Endothelial cell of umbilical vein (primary cell): ENCODE results near the gene TRIM14. TPM values are rescaled to one million over a fixed set of nuclear protein-coding genes. Genes with fewer than 3 reads are reported as not detected.

Experiments
- BruUV-seq: library from RNA; stranded (reverse); fragments of 400-500 nt; replicated peaks from 2 replicates; lab custom pipeline; 2021; lab: Mats Ljungman, UMichigan
- CTCF ChIA-PET: fragments of 300-600, 350-600 bp; sonication (Branson Sonifier 250); formaldehyde crosslinking; loops from one replicate; lab custom pipeline; 2021; ENCODE audit warnings: antibody characterized with exemption, inconsistent platforms; lab: Charles Lee
- POLR2A ChIA-PET: fragments of 300-600, 350-600 bp; sonication (Branson Sonifier 250); formaldehyde crosslinking; loops from one replicate; lab custom pipeline; 2021; ENCODE audit warnings: antibody characterized with exemption, inconsistent platforms; lab: Charles Lee
- DNase-seq: peaks from one replicate; pipeline ENCODE4 v3.0.0-alpha.2; 2011; ENCODE audit warnings: low read depth, low spot score
- FAIRE-seq: peaks from 2 replicates; lab custom pipeline; 2011; peaks lifted over from hg19 to GRCh38; lab: Jason Lieb, UNC
- H2AFZ ChIP-seq: 2 replicates; pipeline ENCODE4 v1.6.0; 2012; ENCODE audit warnings: low read depth, low read length, control low read depth, inconsistent platforms
- H3K27ac ChIP-seq: 2 replicates; pipeline ENCODE4 v1.5.1; 2011; ENCODE audit warnings: low read depth, mild to moderate bottlenecking, control low read depth, low read length, moderate library complexity; ENCODE audit not compliant: insufficient read depth
- H3K27me3 ChIP-seq, 2 experiments: 2 replicates each; pipeline versions ENCODE4 v1.6.0 to v1.6.1; 2011; ENCODE audit warnings: low read length in 2 of 2, mixed read lengths in 1 of 2; ENCODE audit not compliant: control insufficient read depth in 2 of 2, insufficient read depth in 2 of 2
- H3K36me3 ChIP-seq, 2 experiments: 2 replicates in 1 of 2; 3 replicates in 1 of 2; pipeline ENCODE4 v1.5.1; 2011; ENCODE audit warnings: low read length in 2 of 2, mild to moderate bottlenecking in 1 of 2, moderate library complexity in 1 of 2; ENCODE audit not compliant: control insufficient read depth in 2 of 2, insufficient read depth in 2 of 2; ENCODE audit errors: extremely low read depth in 1 of 2
- H3K4me1 ChIP-seq: 3 replicates; pipeline ENCODE4 v1.5.1; 2011; ENCODE audit warnings: mild to moderate bottlenecking, low read length; ENCODE audit not compliant: control insufficient read depth, insufficient read depth; ENCODE audit errors: extremely low read depth
- H3K4me2 ChIP-seq: 2 replicates; pipeline ENCODE4 v1.6.1; 2011; ENCODE audit warnings: low read length, control low read depth, mixed read lengths; ENCODE audit not compliant: insufficient read depth
- H3K4me3 ChIP-seq, 3 experiments: fragments of 200-600 bp in 1 of 3; sonication (generic), shearing (Covaris generic) in 1 of 3; replicated peaks in 1 of 3; 2 replicates each; pipeline ENCODE4 v1.5.1; 2011 to 2016; ENCODE audit warnings: control low read depth in 3 of 3, low read length in 3 of 3, mild to moderate bottlenecking in 2 of 3, inconsistent platforms in 1 of 3, low read depth in 1 of 3, moderate library complexity in 1 of 3; ENCODE audit not compliant: insufficient read depth in 1 of 3
- H3K79me2 ChIP-seq: 2 replicates; pipeline ENCODE4 v1.6.0; 2012; ENCODE audit warnings: low read length, inconsistent platforms; ENCODE audit not compliant: control insufficient read depth, insufficient read depth
- H3K9ac ChIP-seq: replicated peaks from 2 replicates; pipeline ENCODE3; 2011; ENCODE audit warnings: low read length, control low read depth; ENCODE audit not compliant: insufficient read depth; ENCODE audit errors: extremely low read depth
- H3K9me1 ChIP-seq: replicated peaks from 3 replicates; pipeline ENCODE4 v1.6.0; 2011; ENCODE audit warnings: mild to moderate bottlenecking, low read length; ENCODE audit not compliant: control insufficient read depth, insufficient read depth; ENCODE audit errors: extremely low read depth
- H3K9me3 ChIP-seq: replicated peaks from 2 replicates; pipeline ENCODE4 v1.5.1; 2012; ENCODE audit warnings: low read length, inconsistent platforms; ENCODE audit not compliant: control insufficient read depth, insufficient read depth
- H4K20me1 ChIP-seq: replicated peaks from 2 replicates; pipeline ENCODE3; 2011; ENCODE audit warnings: mild to moderate bottlenecking, low read length; ENCODE audit not compliant: control insufficient read depth, insufficient read depth; ENCODE audit errors: extremely low read depth
- EZH2 ChIP-seq: IDR thresholded peaks from 2 replicates; pipeline ENCODE4 v1.6.1; 2012; ENCODE audit warnings: borderline replicate concordance, low read depth, mild to moderate bottlenecking, moderate library complexity, low read length, inconsistent platforms; ENCODE audit not compliant: severe bottlenecking
- GATA2 ChIP-seq: IDR thresholded peaks from 2 replicates; pipeline ENCODE4 v1.7.0; 2011; ENCODE audit warnings: low read depth, mild to moderate bottlenecking, moderate library complexity, mixed read lengths, low read length; ENCODE audit not compliant: insufficient read length, insufficient read depth
- MYC ChIP-seq: IDR thresholded peaks from one replicate; pipeline ENCODE4 v1.6.1; 2011; ENCODE audit warnings: mild to moderate bottlenecking, low read depth, low read length
- POLR2AphosphoS5 ChIP-seq: IDR thresholded peaks from 2 replicates; pipeline ENCODE4 v1.6.1; 2012; ENCODE audit warnings: low read depth, mild to moderate bottlenecking, control low read depth, low read length, moderate library complexity; ENCODE audit not compliant: insufficient read depth
- dilution Hi-C: fragments of 300-500 bp; cut with MboI; formaldehyde crosslinking; loops from one replicate; pipeline ENCODE4 v1.15.0; 2019; ENCODE audit warnings: low sequenced_read_pairs; ENCODE audit not compliant: extremely low pct_ligation_motif_present
- intact Hi-C: fragments of 100-400 bp; cut with micrococcal nuclease; formaldehyde crosslinking; loops from one replicate; pipeline ENCODE4 v1.10.0; 2022
- polyA plus RNA-seq, 4 experiments: library from polyadenylated mRNA; depleted of rRNA in 3 of 4; stranded (reverse) in 3 of 4; unstranded in 1 of 4; fragments of >200 nt; gene quantifications; 2 replicates each; pipeline versions ENCODE4 v1.2.1 to v1.2.3, GENCODE V29; 2011 to 2012; ENCODE audit warnings: missing spikeins in 1 of 4
- total RNA-seq: library from RNA; stranded (reverse); gene quantifications from 2 replicates; pipeline ENCODE4 v1.2.3, GENCODE V29; 2021
- TF ChIP-seq, protein P1 (sequence below), 2 donors: IDR thresholded peaks; 1 replicate in 1 of 2; 2 replicates in 1 of 2; pipeline ENCODE4 v1.5.1; 2011; ENCODE audit warnings: low read length in 2 of 2, mild to moderate bottlenecking in 2 of 2, moderate library complexity in 2 of 2, control low read depth in 1 of 2, inconsistent platforms in 1 of 2, low read depth in 1 of 2; ENCODE audit not compliant: insufficient read depth in 1 of 2; ENCODE audit errors: extremely low read depth in 1 of 2
- TF ChIP-seq, protein P2 (sequence below): IDR thresholded peaks from 2 replicates; pipeline ENCODE4 v1.6.1; 2011; ENCODE audit not compliant: insufficient read depth, insufficient read length

Gene TRIM14
- total and polyA plus RNA-seq, 2 donors (not counting 3 experiments of a cell fraction or from before 2014, with no cell fraction given), result 4.8 to 10.7 TPM

- no peak for DNase-seq
- H4K20me1 ChIP-seq, result no peaks in the 10 kb centered on the region
- no peak for TF ChIP-seq MYC
- TF ChIP-seq, protein P1, sequence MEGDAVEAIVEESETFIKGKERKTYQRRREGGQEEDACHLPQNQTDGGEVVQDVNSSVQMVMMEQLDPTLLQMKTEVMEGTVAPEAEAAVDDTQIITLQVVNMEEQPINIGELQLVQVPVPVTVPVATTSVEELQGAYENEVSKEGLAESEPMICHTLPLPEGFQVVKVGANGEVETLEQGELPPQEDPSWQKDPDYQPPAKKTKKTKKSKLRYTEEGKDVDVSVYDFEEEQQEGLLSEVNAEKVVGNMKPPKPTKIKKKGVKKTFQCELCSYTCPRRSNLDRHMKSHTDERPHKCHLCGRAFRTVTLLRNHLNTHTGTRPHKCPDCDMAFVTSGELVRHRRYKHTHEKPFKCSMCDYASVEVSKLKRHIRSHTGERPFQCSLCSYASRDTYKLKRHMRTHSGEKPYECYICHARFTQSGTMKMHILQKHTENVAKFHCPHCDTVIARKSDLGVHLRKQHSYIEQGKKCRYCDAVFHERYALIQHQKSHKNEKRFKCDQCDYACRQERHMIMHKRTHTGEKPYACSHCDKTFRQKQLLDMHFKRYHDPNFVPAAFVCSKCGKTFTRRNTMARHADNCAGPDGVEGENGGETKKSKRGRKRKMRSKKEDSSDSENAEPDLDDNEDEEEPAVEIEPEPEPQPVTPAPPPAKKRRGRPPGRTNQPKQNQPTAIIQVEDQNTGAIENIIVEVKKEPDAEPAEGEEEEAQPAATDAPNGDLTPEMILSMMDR (IDR thresholded peaks at IDR 0.05; ENCODE audit: extremely low read depth in 1 of 2, insufficient read depth in 1 of 2, low read depth in 1 of 2, low read length in 2 of 2), result no peak
- no peak for TF ChIP-seq POLR2AphosphoS5
- TF ChIP-seq EZH2, result no peak
- no peak for TF ChIP-seq GATA2
- TF ChIP-seq, protein P2, sequence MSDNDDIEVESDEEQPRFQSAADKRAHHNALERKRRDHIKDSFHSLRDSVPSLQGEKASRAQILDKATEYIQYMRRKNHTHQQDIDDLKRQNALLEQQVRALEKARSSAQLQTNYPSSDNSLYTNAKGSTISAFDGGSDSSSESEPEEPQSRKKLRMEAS, result no peak
- H3K4me2 ChIP-seq, result no peak overlapping the region
- CTCF ChIA-PET, result interaction anchor here (0.6 to 1.5 kb wide), 3 partner anchors 17 to 78 kb away, joined by 3 to 4 read pairs (median 3); partner anchors contain the start of gene TRIM14
- H3K79me2 ChIP-seq, result no peaks in the 10 kb centered on the region
- H3K36me3 ChIP-seq, result no peaks in the 10 kb centered on the region
- no TSS peak for BruUV-seq
- POLR2A ChIA-PET, result interaction anchor here (0.7 kb wide), 1 partner anchor 16 kb away, joined by 9 read pairs; no protein-coding TSS in a partner anchor
- no peak overlapping the region for H3K9ac ChIP-seq
- H3K9me3 ChIP-seq, result no peaks in the 10 kb centered on the region
- H2AFZ ChIP-seq, result no peak overlapping the region
- no peaks in the 10 kb centered on the region for H3K27me3 ChIP-seq
- intact Hi-C loops, result no loop called here
- H3K4me3 ChIP-seq, result no peak overlapping the region
- dilution Hi-C loops, result no loop called here
- H3K27ac ChIP-seq, result no peak overlapping the region
- FAIRE-seq, result no peak
- H3K9me1 ChIP-seq, result no peaks in the 10 kb centered on the region
- no peaks in the 10 kb centered on the region for H3K4me1 ChIP-seq
These were observed 17.2 kb downstream of the TRIM14 start for GRCh38 chr9:98101868-98102273.
